HG02973 (cell line): ENCODE results near the gene SND1.
A peak's percentile ranks its signal among the peaks of the same experiment; 100 is the strongest.

Experiments
- ATAC-seq: cut with Tn5 transposase; IDR thresholded peaks from one replicate; pipeline ENCODE4 v1.9.1; 2021; ENCODE audit warnings: moderate library complexity; ENCODE audit not compliant: unreplicated experiment

SND1 gene

DNA sequence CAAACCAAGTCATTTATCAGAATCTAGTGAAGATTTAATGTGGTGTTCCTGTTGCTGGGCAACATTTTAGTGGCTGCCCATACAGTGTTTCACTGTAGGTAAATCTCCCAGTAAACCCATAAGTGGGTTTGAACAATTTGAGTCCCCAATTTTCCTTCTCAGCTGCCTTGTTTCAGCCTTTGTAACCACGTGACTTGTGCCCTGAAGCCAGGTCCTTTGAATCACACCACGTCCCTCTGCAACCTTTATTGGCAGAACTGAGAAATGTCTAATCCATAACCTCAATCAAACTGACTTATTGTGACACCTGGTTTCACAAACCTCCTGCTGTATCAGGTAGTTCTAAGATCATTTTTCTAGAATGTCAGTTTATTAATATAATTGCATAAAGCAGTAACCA, 30.1 kb downstream of the SND1 start:
- ATAC-seq = no peak

DNA sequence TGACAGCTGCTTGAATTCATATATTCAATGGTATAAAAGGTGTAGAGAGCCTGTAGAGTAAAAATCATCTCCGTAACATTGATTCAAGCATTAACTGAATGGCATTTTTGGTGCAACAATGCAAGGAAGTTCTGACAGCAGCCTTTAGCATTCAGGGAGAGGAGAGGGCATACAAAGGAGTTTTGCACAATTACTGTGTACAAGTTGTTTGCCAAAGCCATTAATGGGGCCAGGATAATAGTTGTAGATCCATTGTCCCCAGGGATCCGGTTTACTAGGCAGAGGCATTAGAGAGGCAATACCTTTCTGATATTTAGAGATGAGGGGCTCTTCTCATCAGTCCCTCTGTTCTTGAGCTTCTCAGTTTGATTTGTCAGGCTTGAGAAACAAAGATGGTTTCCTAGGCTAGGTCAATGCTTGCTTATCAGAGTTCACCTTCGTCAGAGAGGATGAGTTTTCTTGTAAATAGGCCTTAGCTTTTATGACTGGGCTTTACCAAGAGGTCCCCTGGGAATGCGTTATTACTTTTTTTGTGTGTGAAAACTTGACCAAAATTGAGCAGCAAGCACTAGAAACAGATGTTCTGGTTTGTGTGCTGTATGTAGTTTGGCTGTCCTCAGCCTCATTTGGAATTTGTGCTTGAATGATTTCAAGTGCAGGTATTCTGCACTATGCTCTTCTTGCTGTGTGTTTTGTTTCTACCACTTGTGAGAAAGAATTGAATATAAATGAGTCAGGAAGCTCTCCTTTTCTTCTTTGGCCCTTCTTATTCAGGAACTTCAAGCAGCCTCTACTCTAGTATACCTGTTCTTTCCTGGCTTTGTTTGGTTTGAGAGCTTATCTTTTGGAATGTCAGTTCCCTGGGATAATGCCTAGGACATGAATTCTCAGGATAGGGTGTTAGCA, 32.0 kb downstream of the SND1 start:
- ATAC-seq = peak; percentile 76

DNA sequence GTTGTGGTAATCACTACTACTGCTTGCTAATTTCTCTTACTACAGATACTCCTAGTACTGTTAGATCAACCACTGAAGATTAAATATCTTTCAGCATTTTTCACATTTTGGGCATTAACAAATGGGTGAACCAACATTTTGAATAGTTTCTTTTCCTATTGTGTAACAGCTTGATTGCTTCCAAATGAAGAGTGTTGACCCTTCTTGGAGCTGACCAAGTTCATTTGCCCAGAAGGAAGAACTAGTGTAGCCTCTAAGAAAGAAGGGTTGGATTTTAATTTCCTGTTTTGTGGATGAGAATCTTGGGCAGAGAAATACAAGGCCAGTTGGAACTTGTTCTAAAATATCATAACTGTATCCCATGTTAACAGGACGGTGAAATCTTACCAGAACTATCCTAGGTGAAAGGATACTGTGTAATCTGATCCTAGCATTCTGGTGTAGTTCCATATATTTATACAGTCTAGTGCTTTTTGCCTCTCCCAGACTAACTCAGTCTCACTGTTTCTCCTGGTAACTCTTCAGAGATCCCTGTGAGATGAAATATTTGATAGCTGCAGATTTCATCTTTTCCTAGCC, 37.3 kb downstream of the SND1 start:
- no peak for ATAC-seq

DNA sequence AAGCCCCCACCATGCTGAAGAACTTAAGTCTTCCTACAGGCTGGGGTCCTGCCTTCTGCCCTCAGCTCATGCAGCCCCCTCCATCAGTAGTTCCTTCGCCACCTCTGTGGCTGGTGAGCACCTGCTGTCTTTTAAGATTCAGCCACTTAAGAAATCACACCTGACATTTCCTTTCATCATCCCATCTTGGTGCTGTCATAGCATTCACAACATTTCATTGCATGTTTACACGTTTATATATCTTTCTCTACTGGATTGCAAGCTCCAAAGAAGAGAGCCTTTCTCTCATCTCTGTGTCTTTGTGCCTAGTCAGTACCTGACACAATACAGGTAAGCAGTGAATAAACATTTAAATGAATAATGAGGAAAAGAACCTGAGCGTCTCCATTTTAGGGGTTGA, 38.3 kb downstream of the SND1 start:
- ATAC-seq = no peak

DNA sequence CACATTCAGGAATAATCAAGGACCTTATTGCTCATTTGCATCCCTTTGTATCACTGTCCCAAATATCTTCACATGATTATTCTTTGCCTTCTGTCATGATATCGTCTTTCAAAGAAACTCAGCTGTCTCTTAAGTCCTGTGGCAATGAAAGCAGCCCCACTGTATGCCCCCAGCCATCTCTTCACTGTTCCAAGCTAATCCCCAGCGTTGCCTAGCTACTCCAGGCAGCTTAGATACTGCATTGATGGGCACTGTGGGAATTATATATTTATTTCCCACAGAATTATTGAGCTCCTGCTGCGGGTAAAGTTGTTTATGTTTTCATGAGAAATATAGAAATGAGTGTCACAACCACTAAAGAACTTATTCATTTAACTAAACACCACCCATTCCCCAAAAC, 38.8 kb downstream of the SND1 start:
- ATAC-seq = no peak

DNA sequence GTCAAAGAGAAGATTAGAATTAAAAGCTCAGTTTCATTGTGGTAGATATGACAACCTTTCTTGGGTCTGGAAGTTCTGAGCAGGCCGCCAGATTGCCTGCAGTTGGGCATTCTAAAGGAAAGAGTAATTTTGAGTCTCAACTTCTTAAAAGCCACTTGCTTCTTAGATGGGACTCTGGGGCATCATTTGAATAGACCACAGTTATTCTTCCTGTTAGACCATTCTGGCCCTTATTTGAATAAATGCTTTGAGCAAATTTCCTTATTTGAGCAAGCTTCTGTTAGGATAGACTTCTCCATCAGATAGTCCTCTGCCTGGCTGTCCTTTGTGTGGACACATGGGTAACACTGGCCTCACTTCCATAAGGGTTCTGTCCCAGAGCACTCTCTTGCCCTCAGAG, 40.2 kb downstream of the SND1 start:
- ATAC-seq = no peak

DNA sequence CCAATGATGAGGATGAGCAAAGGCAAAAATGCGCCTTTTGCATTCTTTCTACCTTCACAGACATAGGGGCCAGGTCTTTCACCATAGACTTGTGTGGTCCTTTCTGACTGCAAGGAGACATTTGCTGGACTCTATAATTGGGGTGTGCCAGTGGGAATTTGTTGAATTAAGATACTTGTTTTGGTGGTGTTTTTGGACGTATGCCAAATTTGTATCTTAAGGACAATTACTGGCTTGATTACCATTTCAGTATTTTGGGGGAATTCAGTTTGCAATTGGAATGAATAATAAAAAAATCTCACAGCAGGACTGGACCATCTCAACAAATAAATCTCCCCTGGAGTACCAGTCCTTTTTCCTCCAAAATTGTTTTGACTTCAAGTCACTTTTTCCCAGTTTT, 47.9 kb downstream of the SND1 start:
- no peak for ATAC-seq

DNA sequence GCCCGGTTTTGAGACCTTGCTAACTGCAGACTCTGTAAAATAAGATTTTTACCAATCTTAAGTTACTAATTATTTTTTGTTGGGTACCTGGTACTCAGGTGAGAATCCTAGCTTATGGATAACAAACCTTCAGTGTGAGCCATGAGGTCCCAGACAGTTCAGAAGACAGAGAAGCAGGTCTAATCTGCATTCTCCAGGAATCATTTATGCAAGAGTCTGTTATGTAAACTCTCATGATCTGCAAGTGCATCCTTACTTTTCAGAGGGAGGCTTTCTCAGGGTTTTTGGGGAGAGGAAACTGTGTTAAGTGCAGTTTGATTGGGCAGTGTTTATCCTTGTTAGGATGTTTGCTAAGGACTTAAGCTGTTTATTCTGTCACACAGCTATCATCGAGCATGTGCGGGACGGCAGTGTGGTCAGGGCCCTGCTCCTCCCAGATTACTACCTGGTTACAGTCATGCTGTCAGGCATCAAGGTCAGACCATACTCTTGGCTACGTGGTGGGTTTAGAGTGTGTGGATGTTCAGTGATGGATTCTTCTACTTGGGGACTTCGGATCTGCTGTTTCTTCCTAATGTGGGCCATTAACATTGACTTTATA, 50.2 kb downstream of the SND1 start:
- no peak for ATAC-seq

DNA sequence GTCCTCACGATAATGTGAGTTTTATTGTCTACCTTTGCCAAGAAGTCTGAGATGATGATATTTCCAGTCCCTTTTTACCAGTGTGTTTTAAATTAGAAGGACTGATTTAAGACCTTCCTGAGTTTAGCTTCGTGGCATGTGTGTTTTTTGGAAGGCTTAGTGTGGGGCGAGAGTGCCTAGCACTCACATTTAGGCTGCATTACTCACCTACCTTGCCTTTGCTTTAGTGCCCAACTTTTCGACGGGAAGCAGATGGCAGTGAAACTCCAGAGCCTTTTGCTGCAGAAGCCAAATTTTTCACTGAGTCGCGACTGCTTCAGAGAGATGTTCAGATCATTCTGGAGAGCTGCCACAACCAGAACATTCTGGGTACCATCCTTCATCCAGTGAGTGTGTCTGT, 50.9 kb downstream of the SND1 start:
- no peak for ATAC-seq

DNA sequence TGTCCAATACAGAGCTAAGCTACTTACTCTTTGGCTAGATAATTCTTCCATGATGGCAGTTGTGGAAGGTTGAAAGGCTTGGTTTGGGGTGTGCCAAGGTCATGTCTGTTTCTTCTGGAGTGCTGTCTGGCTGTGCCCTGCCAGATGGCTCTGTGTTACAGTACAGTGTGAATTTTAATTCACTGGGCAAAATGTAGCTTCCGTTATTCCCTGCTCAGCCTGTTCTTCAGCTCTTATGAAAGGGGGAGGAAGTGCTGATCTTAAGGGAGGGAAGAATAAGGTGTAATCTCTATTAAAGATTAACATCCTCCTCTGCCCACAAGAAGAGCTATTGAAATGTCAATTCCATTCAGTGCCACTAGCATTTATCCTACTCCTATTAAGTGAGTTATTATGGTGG, 52.2 kb downstream of the SND1 start:
- ATAC-seq = no peak

DNA sequence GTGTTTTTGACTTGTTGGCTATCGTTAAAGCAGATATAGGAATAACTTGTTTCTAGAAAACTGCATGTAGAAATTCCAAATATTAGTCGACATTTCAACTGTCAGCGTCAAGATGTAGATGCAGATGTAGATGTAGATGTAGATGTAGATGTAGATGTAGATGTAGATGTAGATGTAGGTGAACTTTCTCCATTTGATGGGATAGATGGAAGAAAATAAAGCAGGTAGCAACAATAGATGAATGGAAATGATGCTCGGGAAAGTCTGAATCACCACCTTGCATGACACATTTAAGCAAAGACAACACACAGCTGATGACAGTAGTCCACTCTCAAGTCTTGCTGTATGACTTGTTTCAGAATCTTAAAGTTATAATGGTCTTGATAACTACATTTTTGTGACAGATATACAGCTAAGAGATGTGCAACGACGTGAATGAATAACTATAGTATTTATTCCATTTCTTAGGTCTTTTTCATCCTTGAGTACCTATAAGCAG, 53.5 kb downstream of the SND1 start:
- ATAC-seq = no peak

DNA sequence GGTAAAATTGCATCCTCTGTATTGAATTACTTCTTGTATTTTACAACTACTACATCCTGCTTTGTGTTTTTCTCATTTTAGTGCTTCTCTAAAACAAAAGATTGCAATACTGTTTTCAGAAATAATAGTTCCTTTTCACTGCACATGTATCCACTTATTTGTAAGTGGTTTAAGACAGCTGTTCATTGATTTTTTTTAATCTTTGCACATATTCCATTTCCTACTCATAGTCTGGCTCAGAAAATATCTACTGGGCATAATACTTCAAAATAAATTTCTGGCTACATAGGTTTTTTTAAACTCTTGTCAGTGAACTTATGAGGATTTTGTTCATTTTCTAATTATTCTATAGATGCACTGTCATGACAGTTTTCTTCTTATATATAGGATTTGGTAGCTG, 54.8 kb downstream of the SND1 start:
- ATAC-seq = no peak

DNA sequence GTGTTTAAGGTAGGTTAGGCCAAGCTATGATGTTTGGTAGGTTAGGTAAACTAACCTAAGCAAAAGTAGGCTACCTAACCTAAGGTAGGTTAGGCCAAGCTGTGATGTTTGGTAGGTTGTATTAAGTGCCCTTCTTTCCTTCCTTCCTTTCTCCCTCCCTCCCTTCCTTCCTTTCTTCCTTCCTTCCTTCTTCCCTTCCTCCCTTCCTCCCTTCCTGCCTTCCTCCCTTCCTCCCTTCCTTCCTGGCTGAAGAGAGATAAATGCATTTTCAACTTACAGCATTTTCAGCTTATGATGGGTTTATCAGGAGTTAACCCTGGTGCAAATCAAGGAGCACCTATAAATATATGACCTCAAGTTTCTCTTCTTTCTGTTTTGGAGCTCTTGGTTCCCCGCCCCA, 56.2 kb downstream of the SND1 start:
- ATAC-seq = no peak

DNA sequence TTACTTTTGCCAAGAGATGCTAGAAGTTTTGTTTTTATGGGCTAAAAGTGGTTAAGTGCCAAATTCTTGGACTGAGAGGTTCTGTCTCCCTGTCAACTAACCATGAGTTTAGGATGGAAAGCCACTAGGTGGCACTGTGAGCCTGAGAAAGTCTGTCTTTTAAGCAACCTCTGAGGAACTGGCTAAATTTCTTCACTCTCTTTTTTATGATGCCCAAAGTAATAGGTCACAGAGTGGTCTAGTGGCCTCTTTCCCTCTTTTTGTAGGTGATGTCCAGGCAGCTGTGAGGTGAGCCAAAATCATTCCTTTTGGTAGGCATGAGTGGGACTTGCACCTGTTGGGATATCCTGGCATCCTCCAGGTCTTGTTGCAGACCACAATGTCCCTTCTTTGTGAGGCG, 56.8 kb downstream of the SND1 start:
- ATAC-seq = peak; percentile 60

DNA sequence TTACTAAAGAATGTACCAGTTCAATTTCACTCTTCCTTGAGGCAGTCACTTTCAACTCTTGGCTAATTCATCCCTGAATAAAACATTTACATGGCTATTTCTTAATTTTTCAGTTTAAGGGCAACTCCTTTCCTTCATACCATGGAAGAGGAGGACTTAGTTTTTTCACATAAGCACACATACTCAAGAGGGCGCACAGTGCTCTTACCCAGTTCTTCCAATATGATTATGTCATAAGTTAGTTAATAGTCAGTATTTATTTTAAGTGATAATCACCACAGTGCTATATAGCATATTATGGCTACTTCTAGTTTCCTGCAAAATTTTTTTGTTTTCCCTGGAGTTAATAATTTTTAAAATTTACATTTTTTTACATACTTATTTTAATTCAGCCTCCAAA, 58.6 kb downstream of the SND1 start:
- no peak for ATAC-seq

DNA sequence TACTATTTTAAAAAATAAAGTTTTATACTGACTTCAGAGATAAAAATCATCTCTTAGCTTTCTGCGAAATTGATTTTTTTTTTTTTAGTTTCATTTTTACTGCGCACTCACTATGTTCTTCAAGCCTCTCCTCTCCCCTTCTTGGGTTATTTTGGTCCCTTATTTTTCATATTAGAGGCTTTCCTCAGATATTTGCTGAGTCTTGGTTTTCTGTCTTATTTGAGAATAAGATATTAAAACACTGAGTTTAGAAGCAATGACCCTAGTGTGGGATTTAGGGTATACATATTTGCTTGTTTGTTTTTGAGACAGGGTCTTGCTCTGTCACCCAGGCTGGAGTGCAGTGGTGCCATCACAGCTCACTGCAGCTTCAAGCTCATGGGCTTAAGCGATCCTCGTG, 59.9 kb downstream of the SND1 start:
- no peak for ATAC-seq

DNA sequence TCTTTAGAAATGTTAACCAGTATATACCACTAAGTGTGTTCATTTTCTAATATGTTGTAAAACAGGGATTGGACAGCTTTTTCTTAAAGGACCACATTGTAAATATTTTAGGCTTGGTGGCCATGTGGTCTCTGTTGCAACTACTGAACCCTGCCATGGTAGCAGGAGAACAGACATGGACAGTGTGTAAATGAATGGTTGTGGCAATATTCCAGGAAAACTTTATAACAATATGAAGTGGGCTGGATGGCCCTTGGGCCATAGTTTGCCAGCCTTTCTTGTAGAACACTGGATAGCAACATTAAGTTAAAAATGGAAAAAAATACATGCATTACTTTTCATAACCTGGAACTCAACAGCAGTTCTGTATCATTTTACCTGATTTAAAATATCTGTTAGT, 61.0 kb downstream of the SND1 start:
- ATAC-seq = no peak

DNA sequence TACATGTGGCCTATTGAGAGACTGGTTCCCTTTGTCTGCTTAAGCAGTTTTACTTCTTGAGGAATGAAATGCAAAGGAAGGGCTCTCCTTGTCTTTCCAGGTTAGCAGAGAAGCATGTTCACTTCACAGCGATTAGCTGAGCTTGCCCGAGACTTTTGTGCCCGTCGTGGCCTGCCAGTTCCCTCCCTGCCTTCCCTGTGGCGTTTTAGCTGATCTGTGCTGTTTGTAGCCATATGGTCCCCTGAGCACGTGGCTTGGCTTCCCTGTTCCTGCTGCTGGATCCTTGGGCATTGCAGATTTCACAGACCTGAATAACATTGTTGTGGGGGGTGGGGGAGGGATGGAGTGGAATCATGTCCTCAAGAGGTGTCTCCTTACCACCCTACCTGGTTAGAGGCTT, 61.8 kb downstream of the SND1 start:
- ATAC-seq = no peak

DNA sequence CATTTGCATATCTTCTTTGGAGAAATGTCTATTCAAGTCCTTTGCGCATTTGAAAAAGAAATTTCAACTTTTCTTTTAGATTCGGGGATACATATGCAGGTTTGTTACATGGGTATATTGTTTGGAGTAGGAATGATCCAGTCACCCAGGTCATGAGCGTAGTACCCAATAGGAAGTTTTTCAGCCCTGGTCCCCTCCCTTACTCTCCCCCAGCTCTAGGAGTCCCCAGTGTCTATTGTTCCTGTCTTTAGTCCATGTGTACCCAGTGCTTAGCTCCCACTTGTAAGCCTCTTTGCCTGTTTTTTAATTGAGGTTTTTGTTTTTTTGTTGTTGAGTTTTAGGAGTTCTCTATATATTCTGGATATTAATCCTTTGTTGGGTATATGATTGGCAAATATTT, 63.3 kb downstream of the SND1 start:
- ATAC-seq = no peak

DNA sequence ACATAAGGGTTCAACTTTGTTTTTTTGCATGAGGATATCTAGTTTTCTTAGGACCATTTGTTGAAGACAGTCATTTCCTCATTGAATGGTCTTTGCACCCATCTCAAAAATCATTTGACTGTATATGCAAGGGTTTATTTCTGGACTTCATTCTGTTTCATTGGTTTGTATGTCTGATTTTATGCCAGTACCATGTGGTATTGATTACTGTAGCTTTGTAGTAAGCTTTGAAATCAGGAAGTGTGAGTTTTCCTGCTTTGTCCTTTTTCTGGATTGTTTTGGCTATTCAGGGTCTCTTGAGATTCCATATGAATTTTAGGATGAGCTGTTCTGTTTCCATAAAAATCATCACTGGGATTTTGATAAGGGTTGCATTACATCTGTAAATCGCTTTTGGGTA, 63.9 kb downstream of the SND1 start:
- ATAC-seq = no peak

DNA sequence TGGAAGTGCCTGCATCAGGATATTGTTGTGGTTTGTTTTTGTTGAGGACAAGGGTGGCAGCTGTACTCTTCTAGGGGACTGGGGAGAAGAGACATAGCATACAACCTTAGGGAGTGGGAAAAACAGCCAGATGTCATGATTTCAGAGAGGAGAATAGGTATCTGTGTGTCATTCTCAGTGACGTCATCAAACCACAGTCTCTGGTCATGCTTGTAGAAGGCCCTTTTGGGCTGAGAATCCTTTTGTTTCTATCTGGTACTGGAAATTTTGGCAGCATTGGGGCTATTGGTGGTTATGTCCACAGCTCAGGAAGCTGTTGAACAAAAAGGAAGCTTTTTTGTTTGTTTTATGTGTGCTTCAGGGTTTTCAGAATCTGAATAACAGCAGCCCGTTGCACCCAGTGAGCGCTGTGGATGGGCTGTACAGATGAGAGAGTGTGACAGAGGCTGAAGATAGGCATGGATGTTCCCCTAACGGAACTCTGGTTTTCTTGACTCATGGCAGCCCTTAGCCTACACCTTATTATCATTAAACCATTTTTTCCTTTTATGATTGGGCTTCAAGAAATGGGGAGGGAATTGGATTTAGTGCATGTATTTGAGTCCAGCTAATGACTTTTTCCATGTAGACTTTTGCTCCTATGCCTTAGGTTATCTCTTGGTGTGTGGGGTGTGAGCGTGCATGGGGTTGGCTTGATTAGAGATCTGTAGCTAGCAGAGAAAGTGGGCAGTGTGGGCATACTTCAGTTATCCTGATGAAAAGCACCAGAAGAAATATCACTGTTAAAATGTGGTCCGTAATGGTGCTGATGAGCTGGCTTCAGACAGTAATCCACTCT, 65.7 kb downstream of the SND1 start:
- ATAC-seq = no peak
